KMS-11 (cell line): Measurements from ENCODE around the gene SUCLG2.
"Not testable (repeated sequence)": the region's sequence is repeated elsewhere in the genome, so short reads cannot be mapped to it uniquely, and the experiment has no call there.

ENCODE experiments used
- H2AFZ ChIP-seq: fragments of 200-600 bp; sonication (generic); 2 replicates; pipeline ENCODE4 v1.6.1; 2016; ENCODE audit warnings: antibody characterized with exemption, mixed run types, low read depth
- H3K27ac ChIP-seq: fragments of 200-600 bp; sonication (generic); 2 replicates; pipeline ENCODE4 v1.6.1; 2016; ENCODE audit warnings: mild to moderate bottlenecking, mixed run types
- H3K27me3 ChIP-seq: fragments of 200-600 bp; sonication (generic); 2 replicates; pipeline ENCODE4 v1.6.1; 2017; ENCODE audit warnings: mild to moderate bottlenecking, low read depth, mixed run types, moderate library complexity; ENCODE audit not compliant: insufficient read depth
- H3K36me3 ChIP-seq: fragments of 200-600 bp; sonication (generic); 2 replicates; pipeline ENCODE4 v1.6.1; 2017; ENCODE audit warnings: mild to moderate bottlenecking, mixed run types; ENCODE audit not compliant: insufficient read depth
- H3K4me1 ChIP-seq: fragments of 200-600 bp; sonication (generic); 2 replicates; pipeline ENCODE4 v1.6.1; 2016; ENCODE audit warnings: mild to moderate bottlenecking, low read depth, mixed run types; ENCODE audit not compliant: poor library complexity, severe bottlenecking
- H3K4me2 ChIP-seq: fragments of 200-600 bp; sonication (generic); 2 replicates; pipeline ENCODE4 v1.7.0; 2016; ENCODE audit warnings: mild to moderate bottlenecking, mixed run types
- H3K4me3 ChIP-seq: fragments of 200-600 bp; sonication (generic); IDR thresholded peaks from 2 replicates; pipeline ENCODE4 v1.6.1; 2017; ENCODE audit warnings: low read depth, low read length, mixed read lengths; ENCODE audit not compliant: insufficient read depth
- H3K79me2 ChIP-seq: fragments of 200-600 bp; sonication (generic); 2 replicates; pipeline ENCODE4 v1.6.1; 2016; ENCODE audit warnings: low read depth, mixed run types; ENCODE audit not compliant: insufficient read depth
- H3K9ac ChIP-seq: fragments of 200-600 bp; sonication (generic); 2 replicates; pipeline ENCODE4 v1.6.1; 2016; ENCODE audit warnings: mild to moderate bottlenecking, mixed run types
- H4K20me1 ChIP-seq: fragments of 200-600 bp; sonication (generic); 2 replicates; pipeline ENCODE4 v1.6.1; 2016; ENCODE audit warnings: mild to moderate bottlenecking, mixed run types; ENCODE audit not compliant: insufficient read depth
- CTCF ChIP-seq: fragments of 200-600 bp; sonication (generic); conservative IDR thresholded peaks from 2 replicates; pipeline ENCODE4 v1.6.1; 2017; ENCODE audit warnings: low read depth, mild to moderate bottlenecking, antibody characterized with exemption, low read length, moderate library complexity, mixed read lengths

The SUCLG2 gene

GRCh38 chr3:67592057-67592456 is 62.4 kb downstream of the SUCLG2 start:
- Histone ChIP-seq H3K27ac (no peak overlapping the region), H3K4me1 (no peaks in the 10 kb centered on the region), H3K79me2 (no peaks in the 10 kb centered on the region), H3K27me3 (no peaks in the 10 kb centered on the region), H3K9ac (no peak overlapping the region), H2AFZ (no peak overlapping the region), H4K20me1 (no peaks in the 10 kb centered on the region), H3K36me3 (no peaks in the 10 kb centered on the region), H3K4me2 (no peak overlapping the region), H3K4me3 (no peak overlapping the region)
- TF ChIP-seq CTCF = no peak

- Histone ChIP-seq H2AFZ (no peak overlapping the region), H3K4me1 (no peaks in the 10 kb centered on the region), H3K36me3 (no peaks in the 10 kb centered on the region), H3K9ac (no peak overlapping the region), H3K27me3 (no peaks in the 10 kb centered on the region), H3K4me2 (no peak overlapping the region), H3K79me2 (no peaks in the 10 kb centered on the region), H3K4me3 (no peak overlapping the region), H4K20me1 (no peaks in the 10 kb centered on the region), H3K27ac (no peak overlapping the region)
- no peak for TF ChIP-seq CTCF
Observed at GRCh38 chr3:67587811-67588210, 66.6 kb downstream of the SUCLG2 start.

GRCh38 chr3:67587301-67587700 is 67.1 kb downstream of the SUCLG2 start:
- Histone ChIP-seq H3K4me2 (no peak overlapping the region), H4K20me1 (no peaks in the 10 kb centered on the region), H3K79me2 (no peaks in the 10 kb centered on the region), H3K36me3 (no peaks in the 10 kb centered on the region), H2AFZ (no peak overlapping the region), H3K9ac (no peak overlapping the region), H3K4me3 (no peak overlapping the region), H3K27me3 (no peaks in the 10 kb centered on the region), H3K4me1 (no peaks in the 10 kb centered on the region), H3K27ac (no peak overlapping the region)
- no peak for TF ChIP-seq CTCF

- not testable (repeated sequence) for H3K4me2 ChIP-seq, H3K79me2 ChIP-seq, H3K27ac ChIP-seq, H3K9ac ChIP-seq, H2AFZ ChIP-seq, H3K27me3 ChIP-seq, H3K36me3 ChIP-seq, H4K20me1 ChIP-seq, H3K4me1 ChIP-seq, H3K4me3 ChIP-seq
Observed at GRCh38 chr3:67584608-67585007, 69.8 kb downstream of the SUCLG2 start.

GRCh38 chr3:67580430-67581000 is 73.9 kb downstream of the SUCLG2 start:
- Histone ChIP-seq H3K79me2 (no peaks in the 10 kb centered on the region), H4K20me1 (no peaks in the 10 kb centered on the region), H3K27me3 (no peaks in the 10 kb centered on the region), H2AFZ (no peak overlapping the region), H3K4me1 (no peaks in the 10 kb centered on the region), H3K4me2 (no peak overlapping the region), H3K36me3 (no peaks in the 10 kb centered on the region), H3K27ac (no peak overlapping the region), H3K9ac (no peak overlapping the region), H3K4me3 (no peak overlapping the region)
- no peak for TF ChIP-seq CTCF
